Adrenal gland (tissue), 12 donors: ENCODE data around the gene FREY1. TPM values are rescaled to one million over a fixed set of nuclear protein-coding genes. Genes with fewer than 3 reads are reported as not detected.

ENCODE experiments used
- DNase-seq, 7 donors: peaks; one replicate each; pipeline ENCODE4 v3.0.0-alpha.2; 2019 to 2020
- H3K27ac ChIP-seq, 5 donors: fragments of 200-600 bp; sonication (generic) in 4 of 5; 1 replicate in 3 of 5; 2 replicates in 2 of 5; pipeline versions ENCODE4 v1.5.1 to v1.8.0; 2016 to 2020; ENCODE audit warnings: mild to moderate bottlenecking in 1 of 5
- H3K27me3 ChIP-seq: fragments of 200-600 bp; 2 replicates; pipeline ENCODE4 v1.8.0; 2021
- H3K36me3 ChIP-seq, 2 donors: fragments of 200-600 bp; replicated peaks in 1 of 2; 1 replicate in 1 of 2; 2 replicates in 1 of 2; pipeline versions ENCODE4 v1.5.1 to v1.8.0; 2018 to 2022
- H3K4me1 ChIP-seq, 2 donors: fragments of 200-600 bp; replicated peaks in 1 of 2; 1 replicate in 1 of 2; 2 replicates in 1 of 2; pipeline versions ENCODE4 v1.5.1 to v1.8.0; 2018 to 2021
- H3K4me3 ChIP-seq, 4 donors: fragments of 200-600 bp; sonication (generic) in 3 of 4; one replicate each; pipeline ENCODE4 v1.5.1; 2016 to 2018
- H3K9me3 ChIP-seq, 3 donors: fragments of 200-600 bp; sonication (generic) in 1 of 3; replicated peaks in 1 of 3; 1 replicate in 2 of 3; 2 replicates in 1 of 3; pipeline versions ENCODE4 v1.5.1 to v1.8.0; 2016 to 2021
- POLR2A ChIP-seq, 2 donors: fragments of 450-650 bp; IDR thresholded peaks; one replicate each; pipeline ENCODE4 v1.6.1; 2017; ENCODE audit warnings: antibody characterized with exemption in 2 of 2, mild to moderate bottlenecking in 2 of 2, moderate library complexity in 1 of 2
- WGBS, 4 donors: extraction: QIAGEN DNeasy Blood & Tissue Kit in 2 of 4; methylation state at CpG; one replicate each; pipeline versions ENCODE4 v1.1.5 to v1.1.7; 2013 to 2017; 5-methylcytosine and 5-hydroxymethylcytosine counted together
- intact Hi-C, 2 donors: fragments of 100-400 bp; cut with DNase I; formaldehyde crosslinking; loops; one replicate each; pipeline versions ENCODE4 v1.14.1 to v1.15.0; 2022 to 2023
- polyA plus RNA-seq, 3 donors: library from polyadenylated mRNA; stranded (reverse); fragments of 200-250 nt in 2 of 3; fragments of 350-450 nt in 1 of 3; fragmentation: Illumina TruSeq in 1 of 3; extraction: RNeasy Lipid Tissue Mini Kit (QIAGEN cat#74804) in 1 of 3; gene quantifications; one replicate each; pipeline ENCODE4 v1.2.3, GENCODE V29; 2013 to 2014
- total RNA-seq, 9 donors: library from RNA; depleted of rRNA in 4 of 9; stranded (reverse); fragments of >200 nt in 4 of 9; fragments of 120-200 nt in 1 of 9; fragmentation: NEBNext Ultra II Directional in 1 of 9; extraction: Animal tissue kit (Norgen Biotek cat#: 25700) in 1 of 9; gene quantifications; one replicate each; pipeline versions ENCODE4 v1.1.0 to v1.2.4, GENCODE V29; 2013 to 2023
- TF ChIP-seq, protein P1 (sequence below), 6 experiments: fragments of 450-650 bp in 4 of 6; fragments of 200-600 bp in 2 of 6; sonication (generic) in 1 of 6; IDR thresholded peaks; 1 replicate in 5 of 6; 2 replicates in 1 of 6; pipeline versions ENCODE4 v1.5.1 to v1.8.0; 2016 to 2021; ENCODE audit warnings: antibody characterized with exemption in 6 of 6, mild to moderate bottlenecking in 2 of 6, moderate library complexity in 1 of 6
- donor health status: healthy with polysubstance abuse.
- donor health status: Bipolar disorder and iron deficiency.
- donor health status: DM: yes; HTN: yes; CAD: no.
- donor health status: DM: no; HTN: no; CAD: no.
- donor health status: DM: no; HTN: no; CAD: no.
- donor health status: DM: yes; HTN: yes; CAD: no.

FREY1 gene
- total and polyA plus RNA-seq, 12 donors = 0.30 to 1.2 (median 0.79) TPM; not detected in 5

DNA sequence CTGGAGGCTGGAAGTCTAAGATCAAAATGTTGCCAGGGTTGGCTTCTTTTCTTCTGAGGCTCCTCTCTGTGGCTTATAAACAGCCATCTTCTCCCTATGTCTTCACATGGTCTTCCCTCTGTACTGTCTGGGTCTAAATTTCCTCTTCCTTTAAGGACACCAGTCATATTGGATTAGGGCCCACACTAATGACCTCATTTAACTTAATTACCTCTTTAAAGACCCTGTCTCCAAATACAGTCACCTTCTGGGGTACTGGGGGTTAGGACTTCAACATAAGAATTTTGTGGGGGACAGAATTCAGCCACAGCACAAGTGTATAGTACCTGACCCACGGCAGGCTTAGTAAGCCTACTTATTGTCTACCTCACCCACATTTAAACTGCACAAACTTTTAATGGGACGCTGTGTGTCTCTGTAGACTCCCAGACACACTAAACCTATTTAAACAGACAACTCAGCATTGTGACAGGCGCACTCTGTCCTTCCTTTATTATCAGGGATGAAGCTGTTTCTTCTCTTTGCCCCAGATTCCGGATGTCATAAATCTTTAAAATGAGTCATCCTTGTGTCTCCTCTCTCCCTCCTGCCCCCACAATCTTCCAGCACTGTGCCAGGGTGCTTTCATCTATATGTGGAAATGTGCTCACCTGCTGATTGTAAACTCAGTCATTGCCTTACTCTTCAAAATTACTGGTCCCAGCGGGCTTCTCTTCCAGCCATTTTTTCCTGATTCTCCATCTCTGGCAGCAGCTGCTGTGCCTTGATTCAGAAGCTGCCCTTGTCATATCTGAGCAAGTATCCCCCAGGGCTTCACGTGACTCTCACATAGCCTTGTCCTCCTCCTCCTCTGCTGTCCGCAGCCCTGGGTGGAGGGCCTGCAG is 27.0 kb downstream of the FREY1 start:
- 30 to 46% (median 38%) methylated on average over 7 of the region's 7 CpGs for WGBS, 4 donors
- H3K27me3 ChIP-seq = no peaks in the 10 kb centered on the region
- peaks cover 11 to 27% of the 10 kb centered on the region in 2 donors for H3K4me1 ChIP-seq
- TF ChIP-seq, protein P1, sequence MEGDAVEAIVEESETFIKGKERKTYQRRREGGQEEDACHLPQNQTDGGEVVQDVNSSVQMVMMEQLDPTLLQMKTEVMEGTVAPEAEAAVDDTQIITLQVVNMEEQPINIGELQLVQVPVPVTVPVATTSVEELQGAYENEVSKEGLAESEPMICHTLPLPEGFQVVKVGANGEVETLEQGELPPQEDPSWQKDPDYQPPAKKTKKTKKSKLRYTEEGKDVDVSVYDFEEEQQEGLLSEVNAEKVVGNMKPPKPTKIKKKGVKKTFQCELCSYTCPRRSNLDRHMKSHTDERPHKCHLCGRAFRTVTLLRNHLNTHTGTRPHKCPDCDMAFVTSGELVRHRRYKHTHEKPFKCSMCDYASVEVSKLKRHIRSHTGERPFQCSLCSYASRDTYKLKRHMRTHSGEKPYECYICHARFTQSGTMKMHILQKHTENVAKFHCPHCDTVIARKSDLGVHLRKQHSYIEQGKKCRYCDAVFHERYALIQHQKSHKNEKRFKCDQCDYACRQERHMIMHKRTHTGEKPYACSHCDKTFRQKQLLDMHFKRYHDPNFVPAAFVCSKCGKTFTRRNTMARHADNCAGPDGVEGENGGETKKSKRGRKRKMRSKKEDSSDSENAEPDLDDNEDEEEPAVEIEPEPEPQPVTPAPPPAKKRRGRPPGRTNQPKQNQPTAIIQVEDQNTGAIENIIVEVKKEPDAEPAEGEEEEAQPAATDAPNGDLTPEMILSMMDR (IDR thresholded peaks at IDR 0.05) = no peak
- TF ChIP-seq POLR2A (IDR thresholded peaks at IDR 0.05) = peak in 1 of 2 donors; percentile 27
- intact Hi-C loops = no loop called here
- no peak overlapping the region for H3K4me3 ChIP-seq
- H3K36me3 ChIP-seq = peaks cover 0 to 47% of the 10 kb centered on the region in 2 donors
- peak overlapping the region in 3 of 5 donors; percentile 46 to 79 (median 66) for H3K27ac ChIP-seq
- no peaks in the 10 kb centered on the region for H3K9me3 ChIP-seq
- peak; percentile 54 to 81 (median 77) for DNase-seq

- TF ChIP-seq, protein P1 (IDR thresholded peaks at IDR 0.05) = no peak
- TF ChIP-seq POLR2A (IDR thresholded peaks at IDR 0.05) = no peak
- Histone ChIP-seq H3K4me1 (peaks cover 11 to 25% of the 10 kb centered on the region in 2 donors), H3K9me3 (no peaks in the 10 kb centered on the region), H3K27me3 (no peaks in the 10 kb centered on the region), H3K4me3 (no peak overlapping the region), H3K36me3 (peaks cover 0 to 59% of the 10 kb centered on the region in 2 donors), H3K27ac (no peak overlapping the region)
- DNase-seq = no peak
- WGBS, 4 donors = 93 to 99% (median 95%) methylated on average over 3 of the region's 3 CpGs
- intact Hi-C loops = no loop called here
Measured at GRCh38 chr11:45877845-45878244, 29.2 kb downstream of the FREY1 start.

DNA sequence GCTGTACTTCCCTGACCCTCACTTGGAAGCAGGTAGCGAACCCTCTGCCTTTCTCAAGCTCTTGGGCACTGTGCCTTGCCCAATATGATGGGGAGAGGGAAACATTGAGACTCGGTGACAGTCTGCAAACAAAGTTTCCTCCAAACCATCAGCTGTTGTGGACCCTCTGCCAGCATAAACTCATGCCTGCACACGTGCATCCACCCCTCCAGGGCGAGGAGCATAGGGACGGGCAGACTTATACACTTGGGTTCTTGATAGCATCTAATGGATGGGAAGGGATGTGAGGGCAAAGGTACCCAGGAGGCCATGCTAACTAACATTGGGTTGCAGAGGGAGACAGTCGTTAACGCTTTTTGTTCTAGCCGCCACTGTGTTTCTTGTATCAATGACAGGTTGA is 29.9 kb downstream of the FREY1 start:
- intact Hi-C loops = no loop called here
- 89 to 95% (median 92%) methylated on average over 5 to 8 of the region's 8 CpGs for WGBS, 4 donors
- no peaks in the 10 kb centered on the region for H3K9me3 ChIP-seq
- no peak for DNase-seq
- peaks cover 11 to 25% of the 10 kb centered on the region in 2 donors for H3K4me1 ChIP-seq
- no peaks in the 10 kb centered on the region for H3K27me3 ChIP-seq
- no peak overlapping the region for H3K27ac ChIP-seq
- H3K4me3 ChIP-seq = no peak overlapping the region
- no peak for TF ChIP-seq POLR2A (IDR thresholded peaks at IDR 0.05)
- TF ChIP-seq, protein P1 (IDR thresholded peaks at IDR 0.05) = no peak
- H3K36me3 ChIP-seq = peaks cover 0 to 64% of the 10 kb centered on the region in 2 donors

- no peak overlapping the region for H3K27ac ChIP-seq
- peaks cover 11 to 19% of the 10 kb centered on the region in 2 donors for H3K4me1 ChIP-seq
- no peak for TF ChIP-seq POLR2A (IDR thresholded peaks at IDR 0.05)
- TF ChIP-seq, protein P1 (IDR thresholded peaks at IDR 0.05) = no peak
- no peak overlapping the region for H3K4me3 ChIP-seq
- 41 to 54% (median 51%) methylated on average over 6 of the region's 6 CpGs for WGBS, 4 donors
- peaks cover 0 to 66% of the 10 kb centered on the region in 2 donors for H3K36me3 ChIP-seq
- DNase-seq = no peak
- intact Hi-C loops = no loop called here
- no peaks in the 10 kb centered on the region for H3K27me3 ChIP-seq
- no peaks in the 10 kb centered on the region for H3K9me3 ChIP-seq
Measured at GRCh38 chr11:45876401-45876800, 30.7 kb downstream of the FREY1 start.
